GM10266 (cell line): ENCODE measurements around the gene HAL.
A peak's percentile ranks its signal among the peaks of the same experiment; 100 is the strongest.

Experiments used
- DNase-seq: peaks from one replicate; pipeline ENCODE4 v3.0.0; 2012; ENCODE audit errors: extremely low spot score
- TF ChIP-seq, protein P1 (sequence below): IDR thresholded peaks from 2 replicates; pipeline ENCODE4 v1.5.1; 2012; ENCODE audit warnings: mild to moderate bottlenecking, low read depth; ENCODE audit not compliant: control insufficient read depth, insufficient read depth; ENCODE audit errors: missing control alignments

The HAL gene

DNA sequence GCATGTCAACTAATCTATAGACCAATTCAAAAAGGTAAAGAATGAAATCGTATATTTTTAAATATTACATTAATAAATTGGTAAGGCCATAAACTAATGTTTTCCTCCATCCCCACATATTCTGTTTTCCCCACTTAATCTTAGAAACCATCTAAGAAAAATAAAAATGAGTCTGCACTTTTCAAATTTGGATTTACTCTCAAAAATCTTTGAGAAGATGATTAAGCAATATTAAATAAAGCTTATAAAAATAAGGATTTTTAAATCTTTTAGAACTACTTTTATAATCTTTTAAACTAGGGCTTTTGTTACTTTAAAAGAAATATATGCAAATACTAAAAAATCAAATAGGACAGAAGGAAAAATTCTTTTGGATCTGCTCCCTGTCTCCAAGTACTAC is 10.6 kb upstream of the HAL start:
- no peak for DNase-seq
- TF ChIP-seq, protein P1, sequence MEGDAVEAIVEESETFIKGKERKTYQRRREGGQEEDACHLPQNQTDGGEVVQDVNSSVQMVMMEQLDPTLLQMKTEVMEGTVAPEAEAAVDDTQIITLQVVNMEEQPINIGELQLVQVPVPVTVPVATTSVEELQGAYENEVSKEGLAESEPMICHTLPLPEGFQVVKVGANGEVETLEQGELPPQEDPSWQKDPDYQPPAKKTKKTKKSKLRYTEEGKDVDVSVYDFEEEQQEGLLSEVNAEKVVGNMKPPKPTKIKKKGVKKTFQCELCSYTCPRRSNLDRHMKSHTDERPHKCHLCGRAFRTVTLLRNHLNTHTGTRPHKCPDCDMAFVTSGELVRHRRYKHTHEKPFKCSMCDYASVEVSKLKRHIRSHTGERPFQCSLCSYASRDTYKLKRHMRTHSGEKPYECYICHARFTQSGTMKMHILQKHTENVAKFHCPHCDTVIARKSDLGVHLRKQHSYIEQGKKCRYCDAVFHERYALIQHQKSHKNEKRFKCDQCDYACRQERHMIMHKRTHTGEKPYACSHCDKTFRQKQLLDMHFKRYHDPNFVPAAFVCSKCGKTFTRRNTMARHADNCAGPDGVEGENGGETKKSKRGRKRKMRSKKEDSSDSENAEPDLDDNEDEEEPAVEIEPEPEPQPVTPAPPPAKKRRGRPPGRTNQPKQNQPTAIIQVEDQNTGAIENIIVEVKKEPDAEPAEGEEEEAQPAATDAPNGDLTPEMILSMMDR: no peak

DNA sequence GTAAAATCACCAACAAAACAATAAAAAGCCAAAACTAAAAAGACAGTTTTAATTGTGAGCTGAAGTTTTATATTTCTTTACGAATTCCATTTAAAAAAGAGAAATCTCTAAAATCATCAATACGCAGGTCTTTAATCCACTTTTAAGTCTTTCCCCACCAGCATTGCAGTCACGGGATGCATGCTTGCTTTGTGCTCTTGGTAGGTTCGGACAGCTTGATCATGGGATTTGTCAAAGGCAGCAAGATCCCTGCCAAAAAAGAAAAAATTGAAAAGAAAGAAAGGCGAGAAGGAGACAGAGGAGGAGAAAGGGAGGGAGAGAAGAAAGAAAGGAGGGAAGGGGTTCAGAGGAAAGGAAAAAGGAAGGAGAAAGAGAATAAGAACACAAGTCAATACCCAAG is 4.7 kb upstream of the HAL start:
- TF ChIP-seq, protein P1: no peak
- no peak for DNase-seq

DNA sequence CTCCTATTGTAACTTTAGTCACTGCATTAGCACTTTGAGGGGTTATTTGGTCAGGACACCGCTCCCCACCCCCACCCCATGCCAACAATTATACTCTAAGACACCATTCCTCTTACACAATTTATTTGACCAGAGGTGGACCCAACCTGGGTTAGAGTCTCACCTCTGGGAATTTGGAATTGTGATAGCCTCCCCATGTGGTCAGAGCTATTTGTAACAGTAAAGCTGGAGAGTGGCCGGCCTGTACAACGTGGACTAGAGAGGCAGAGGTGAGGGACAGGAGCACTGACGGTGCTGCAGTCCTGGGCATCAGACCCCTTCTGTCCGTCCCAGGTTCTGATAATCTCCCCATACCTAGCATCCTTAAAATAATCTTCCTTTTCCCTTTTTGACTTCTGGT is 3.3 kb upstream of the HAL start:
- no peak for DNase-seq
- TF ChIP-seq, protein P1: no peak

DNA sequence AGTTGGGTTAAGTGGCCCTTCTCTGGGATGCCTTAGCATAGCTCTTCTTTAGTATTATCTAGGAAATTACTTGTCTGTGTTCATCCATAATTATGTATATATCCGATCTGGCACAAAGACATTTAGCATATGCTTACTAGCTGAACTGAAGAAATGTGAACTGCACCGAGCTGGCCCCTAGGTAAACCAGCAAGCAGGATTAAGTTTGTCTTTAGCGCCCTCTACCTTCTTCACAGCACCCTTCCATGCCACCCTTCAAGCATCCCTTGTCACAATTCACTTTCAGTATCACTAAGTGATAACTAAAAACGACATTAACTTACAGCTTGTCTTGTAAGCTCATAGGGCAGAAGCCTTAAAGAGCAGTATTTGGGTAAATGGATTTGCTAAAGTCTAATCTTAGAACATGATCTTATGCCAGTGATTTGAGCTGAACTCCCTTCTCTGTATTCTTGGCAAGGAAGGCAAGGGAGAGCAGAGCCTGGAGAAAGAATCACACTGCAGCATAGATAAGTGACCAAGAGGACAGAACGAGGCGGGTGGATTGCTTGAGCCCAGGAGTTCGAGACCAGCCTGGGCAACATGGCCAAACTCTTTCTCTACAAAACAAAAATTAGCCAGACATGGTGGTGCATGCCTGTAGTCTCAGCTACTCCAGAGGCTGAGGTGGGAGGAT is 2.6 kb upstream of the HAL start:
- DNase-seq: peak; percentile 77
- TF ChIP-seq, protein P1: peak; percentile 76

DNA sequence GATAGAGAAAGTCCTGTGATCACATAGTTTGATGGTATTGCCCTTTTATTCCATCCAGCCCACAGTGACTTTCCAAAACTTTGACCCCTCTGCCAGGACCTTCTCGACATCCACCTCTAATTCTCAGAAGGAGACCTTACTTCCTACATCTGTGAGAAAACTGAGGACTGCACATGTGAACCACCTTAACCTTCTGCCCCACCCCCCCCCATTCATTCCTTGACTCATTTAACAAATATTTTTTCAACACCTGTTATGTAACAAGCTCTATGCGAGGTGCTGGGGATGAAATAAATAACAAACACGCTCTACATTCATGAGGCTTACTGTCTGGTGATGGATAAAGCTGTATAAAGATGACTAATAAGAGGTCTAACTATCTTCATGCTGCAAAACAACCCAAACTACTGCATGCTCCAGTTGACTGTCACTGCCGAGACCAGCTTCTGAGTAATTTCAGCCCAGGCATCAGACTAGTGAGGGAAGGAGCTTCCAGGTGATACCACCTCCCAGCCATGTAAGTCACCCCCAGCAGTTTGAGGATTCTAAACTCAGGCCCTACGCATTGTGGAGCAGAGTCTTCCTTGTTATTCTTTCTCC is 1.9 kb upstream of the HAL start:
- TF ChIP-seq, protein P1: no peak
- DNase-seq: no peak

DNA sequence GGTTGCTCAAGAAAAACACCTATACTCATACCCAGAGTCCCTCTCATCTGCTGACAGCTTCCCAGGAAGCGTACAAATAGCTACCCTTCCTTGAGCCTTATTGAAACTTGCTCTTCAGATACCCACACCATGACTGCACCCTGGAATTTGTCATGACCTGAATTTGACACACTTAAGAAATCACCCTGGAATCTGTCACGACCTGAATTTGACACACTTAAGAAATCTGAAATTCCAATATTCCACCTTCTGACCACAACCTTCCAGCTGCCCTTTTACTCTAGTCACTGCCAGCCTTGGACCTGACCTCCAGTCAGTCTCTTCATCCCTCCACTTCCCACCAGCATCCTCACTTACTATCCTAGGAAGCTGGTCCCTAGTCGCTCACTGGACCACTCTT is 1.1 kb upstream of the HAL start:
- no peak for DNase-seq
- TF ChIP-seq, protein P1: no peak

DNA sequence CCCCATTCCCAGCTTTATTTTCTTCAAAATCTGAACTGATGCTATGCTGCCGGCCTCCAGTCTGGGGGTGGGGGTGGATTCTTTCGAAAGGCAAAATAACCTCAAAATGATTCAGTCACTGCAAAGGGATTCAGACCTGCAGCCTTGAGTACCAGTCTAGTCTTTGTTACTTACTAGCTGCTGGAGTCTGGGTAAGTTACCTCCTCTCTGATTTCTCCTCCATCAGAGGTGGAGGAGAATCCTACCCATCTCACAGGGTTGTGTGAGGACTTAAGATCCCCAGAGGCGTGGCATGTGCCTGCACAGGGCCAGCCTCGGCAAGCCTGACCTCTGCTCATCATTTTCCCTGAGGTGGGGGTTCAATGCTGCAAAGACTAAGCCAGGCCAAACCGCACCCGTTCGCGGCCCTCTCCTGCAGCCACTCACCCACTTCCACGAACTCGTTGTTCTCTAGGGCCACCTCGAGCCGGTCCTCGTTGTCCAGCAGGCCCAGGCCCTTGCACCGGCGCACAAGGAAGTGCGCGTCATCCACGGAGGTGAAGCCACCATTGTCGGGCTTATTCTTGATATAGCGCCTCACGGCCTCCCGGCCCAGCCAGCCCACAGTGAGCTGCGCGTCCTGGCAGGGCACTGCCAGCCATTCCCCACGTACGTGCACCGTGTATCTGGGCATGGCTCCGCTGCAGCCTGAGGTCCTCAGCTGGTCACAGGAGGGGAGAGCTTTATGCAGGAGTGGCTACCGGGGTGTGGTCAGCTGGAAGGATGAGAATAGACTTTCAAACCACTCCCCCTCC is 709 bp downstream of the HAL start:
- DNase-seq: no peak
- TF ChIP-seq, protein P1: no peak
